Endothelial cell of umbilical vein (primary cell): ENCODE measurements around the gene ATP2C2. TPM values are rescaled to one million over a fixed set of nuclear protein-coding genes. Genes with fewer than 3 reads are reported as not detected.

Experiments used
- BruUV-seq: library from RNA; stranded (reverse); fragments of 400-500 nt; replicated peaks from 2 replicates; lab custom pipeline; 2021; lab: Mats Ljungman, UMichigan
- CTCF ChIA-PET: fragments of 300-600, 350-600 bp; sonication (Branson Sonifier 250); formaldehyde crosslinking; loops from one replicate; lab custom pipeline; 2021; ENCODE audit warnings: antibody characterized with exemption, inconsistent platforms; lab: Charles Lee
- POLR2A ChIA-PET: fragments of 300-600, 350-600 bp; sonication (Branson Sonifier 250); formaldehyde crosslinking; loops from one replicate; lab custom pipeline; 2021; ENCODE audit warnings: antibody characterized with exemption, inconsistent platforms; lab: Charles Lee
- DNase-seq: peaks from one replicate; pipeline ENCODE4 v3.0.0-alpha.2; 2011; ENCODE audit warnings: low read depth, low spot score
- FAIRE-seq: peaks from 2 replicates; lab custom pipeline; 2011; peaks lifted over from hg19 to GRCh38; lab: Jason Lieb, UNC
- H2AFZ ChIP-seq: 2 replicates; pipeline ENCODE4 v1.6.0; 2012; ENCODE audit warnings: low read depth, low read length, control low read depth, inconsistent platforms
- H3K27ac ChIP-seq: 2 replicates; pipeline ENCODE4 v1.5.1; 2011; ENCODE audit warnings: low read depth, mild to moderate bottlenecking, control low read depth, low read length, moderate library complexity; ENCODE audit not compliant: insufficient read depth
- H3K27me3 ChIP-seq, 2 experiments: 2 replicates each; pipeline versions ENCODE4 v1.6.0 to v1.6.1; 2011; ENCODE audit warnings: low read length in 2 of 2, mixed read lengths in 1 of 2; ENCODE audit not compliant: control insufficient read depth in 2 of 2, insufficient read depth in 2 of 2
- H3K36me3 ChIP-seq, 2 experiments: 2 replicates in 1 of 2; 3 replicates in 1 of 2; pipeline ENCODE4 v1.5.1; 2011; ENCODE audit warnings: low read length in 2 of 2, mild to moderate bottlenecking in 1 of 2, moderate library complexity in 1 of 2; ENCODE audit not compliant: control insufficient read depth in 2 of 2, insufficient read depth in 2 of 2; ENCODE audit errors: extremely low read depth in 1 of 2
- H3K4me1 ChIP-seq: 3 replicates; pipeline ENCODE4 v1.5.1; 2011; ENCODE audit warnings: mild to moderate bottlenecking, low read length; ENCODE audit not compliant: control insufficient read depth, insufficient read depth; ENCODE audit errors: extremely low read depth
- H3K4me2 ChIP-seq: 2 replicates; pipeline ENCODE4 v1.6.1; 2011; ENCODE audit warnings: low read length, control low read depth, mixed read lengths; ENCODE audit not compliant: insufficient read depth
- H3K4me3 ChIP-seq, 3 experiments: fragments of 200-600 bp in 1 of 3; sonication (generic), shearing (Covaris generic) in 1 of 3; replicated peaks in 1 of 3; 2 replicates each; pipeline ENCODE4 v1.5.1; 2011 to 2016; ENCODE audit warnings: control low read depth in 3 of 3, low read length in 3 of 3, mild to moderate bottlenecking in 2 of 3, inconsistent platforms in 1 of 3, low read depth in 1 of 3, moderate library complexity in 1 of 3; ENCODE audit not compliant: insufficient read depth in 1 of 3
- H3K79me2 ChIP-seq: 2 replicates; pipeline ENCODE4 v1.6.0; 2012; ENCODE audit warnings: low read length, inconsistent platforms; ENCODE audit not compliant: control insufficient read depth, insufficient read depth
- H3K9ac ChIP-seq: replicated peaks from 2 replicates; pipeline ENCODE3; 2011; ENCODE audit warnings: low read length, control low read depth; ENCODE audit not compliant: insufficient read depth; ENCODE audit errors: extremely low read depth
- H3K9me1 ChIP-seq: replicated peaks from 3 replicates; pipeline ENCODE4 v1.6.0; 2011; ENCODE audit warnings: mild to moderate bottlenecking, low read length; ENCODE audit not compliant: control insufficient read depth, insufficient read depth; ENCODE audit errors: extremely low read depth
- H3K9me3 ChIP-seq: replicated peaks from 2 replicates; pipeline ENCODE4 v1.5.1; 2012; ENCODE audit warnings: low read length, inconsistent platforms; ENCODE audit not compliant: control insufficient read depth, insufficient read depth
- H4K20me1 ChIP-seq: replicated peaks from 2 replicates; pipeline ENCODE3; 2011; ENCODE audit warnings: mild to moderate bottlenecking, low read length; ENCODE audit not compliant: control insufficient read depth, insufficient read depth; ENCODE audit errors: extremely low read depth
- CTCF ChIP-seq, 2 donors: IDR thresholded peaks; 1 replicate in 1 of 2; 2 replicates in 1 of 2; pipeline ENCODE4 v1.5.1; 2011; ENCODE audit warnings: low read length in 2 of 2, mild to moderate bottlenecking in 2 of 2, moderate library complexity in 2 of 2, control low read depth in 1 of 2, inconsistent platforms in 1 of 2, low read depth in 1 of 2; ENCODE audit not compliant: insufficient read depth in 1 of 2; ENCODE audit errors: extremely low read depth in 1 of 2
- EZH2 ChIP-seq: IDR thresholded peaks from 2 replicates; pipeline ENCODE4 v1.6.1; 2012; ENCODE audit warnings: borderline replicate concordance, low read depth, mild to moderate bottlenecking, moderate library complexity, low read length, inconsistent platforms; ENCODE audit not compliant: severe bottlenecking
- FOS ChIP-seq: IDR thresholded peaks from 2 replicates; pipeline ENCODE4 v1.6.1; 2011; ENCODE audit warnings: mild to moderate bottlenecking, low read length, moderate library complexity, borderline replicate concordance; ENCODE audit not compliant: insufficient read depth
- GATA2 ChIP-seq: IDR thresholded peaks from 2 replicates; pipeline ENCODE4 v1.7.0; 2011; ENCODE audit warnings: low read depth, mild to moderate bottlenecking, moderate library complexity, mixed read lengths, low read length; ENCODE audit not compliant: insufficient read length, insufficient read depth
- JUN ChIP-seq: IDR thresholded peaks from 2 replicates; pipeline ENCODE4 v1.6.1; 2011; ENCODE audit warnings: borderline replicate concordance, low read depth; ENCODE audit not compliant: insufficient read length, insufficient read depth
- MAX ChIP-seq: IDR thresholded peaks from 2 replicates; pipeline ENCODE4 v1.6.1; 2011; ENCODE audit not compliant: insufficient read depth, insufficient read length
- MYC ChIP-seq: IDR thresholded peaks from one replicate; pipeline ENCODE4 v1.6.1; 2011; ENCODE audit warnings: mild to moderate bottlenecking, low read depth, low read length
- POLR2A ChIP-seq: IDR thresholded peaks from 2 replicates; pipeline ENCODE4 v1.6.1; 2012; ENCODE audit warnings: low read depth, mild to moderate bottlenecking, control low read depth, low read length
- POLR2AphosphoS5 ChIP-seq: IDR thresholded peaks from 2 replicates; pipeline ENCODE4 v1.6.1; 2012; ENCODE audit warnings: low read depth, mild to moderate bottlenecking, control low read depth, low read length, moderate library complexity; ENCODE audit not compliant: insufficient read depth
- dilution Hi-C: fragments of 300-500 bp; cut with MboI; formaldehyde crosslinking; loops from one replicate; pipeline ENCODE4 v1.15.0; 2019; ENCODE audit warnings: low sequenced_read_pairs; ENCODE audit not compliant: extremely low pct_ligation_motif_present
- intact Hi-C: fragments of 100-400 bp; cut with micrococcal nuclease; formaldehyde crosslinking; loops from one replicate; pipeline ENCODE4 v1.10.0; 2022
- polyA plus RNA-seq, 4 experiments: library from polyadenylated mRNA; depleted of rRNA in 3 of 4; stranded (reverse) in 3 of 4; unstranded in 1 of 4; fragments of >200 nt; gene quantifications; 2 replicates each; pipeline versions ENCODE4 v1.2.1 to v1.2.3, GENCODE V29; 2011 to 2012; ENCODE audit warnings: missing spikeins in 1 of 4
- total RNA-seq: library from RNA; stranded (reverse); gene quantifications from 2 replicates; pipeline ENCODE4 v1.2.3, GENCODE V29; 2021

The ATP2C2 gene
- total and polyA plus RNA-seq, 2 donors (not counting 3 experiments of a cell fraction or from before 2014, with no cell fraction given), result not detected

GRCh38 chr16:84327926-84328505 lies 40.3 kb upstream of the ATP2C2 start:
- intact Hi-C loops (no loop called here), dilution Hi-C loops (no loop called here)
- H2AFZ ChIP-seq, result no peak overlapping the region
- POLR2A ChIA-PET, result no interaction called here
- H3K27ac ChIP-seq, result no peak overlapping the region
- no peaks in the 10 kb centered on the region for H3K9me3 ChIP-seq
- no peak overlapping the region for H3K9ac ChIP-seq
- DNase-seq, result no peak
- FAIRE-seq, result no peak
- BruUV-seq, result no TSS peak
- H3K4me2 ChIP-seq, result no peak overlapping the region
- no peaks in the 10 kb centered on the region for H3K79me2 ChIP-seq
- no peaks in the 10 kb centered on the region for H3K4me1 ChIP-seq
- no peak overlapping the region for H3K4me3 ChIP-seq
- CTCF ChIA-PET, result no interaction called here
- no peaks in the 10 kb centered on the region for H4K20me1 ChIP-seq
- no peaks in the 10 kb centered on the region for H3K36me3 ChIP-seq
- H3K27me3 ChIP-seq, result no peaks in the 10 kb centered on the region
- TF ChIP-seq MAX (no peak), POLR2AphosphoS5 (no peak), FOS (no peak), POLR2A (no peak), EZH2 (no peak), CTCF (IDR thresholded peaks at IDR 0.05; ENCODE audit: extremely low read depth in 1 of 2, insufficient read depth in 1 of 2, low read depth in 1 of 2, low read length in 2 of 2) (no peak), JUN (no peak), MYC (no peak), GATA2 (no peak)
- no peaks in the 10 kb centered on the region for H3K9me1 ChIP-seq
